AG20443 (cell line): ENCODE results near the gene HCN3.
"Not testable (repeated sequence)": the region's sequence is repeated elsewhere in the genome, so short reads cannot be mapped to it uniquely, and the experiment has no call there.

Source experiments
- DNase-seq: peaks from one replicate; pipeline ENCODE4 v3.0.0; 2012; ENCODE audit warnings: low spot score, mixed read lengths

Gene HCN3

DNA sequence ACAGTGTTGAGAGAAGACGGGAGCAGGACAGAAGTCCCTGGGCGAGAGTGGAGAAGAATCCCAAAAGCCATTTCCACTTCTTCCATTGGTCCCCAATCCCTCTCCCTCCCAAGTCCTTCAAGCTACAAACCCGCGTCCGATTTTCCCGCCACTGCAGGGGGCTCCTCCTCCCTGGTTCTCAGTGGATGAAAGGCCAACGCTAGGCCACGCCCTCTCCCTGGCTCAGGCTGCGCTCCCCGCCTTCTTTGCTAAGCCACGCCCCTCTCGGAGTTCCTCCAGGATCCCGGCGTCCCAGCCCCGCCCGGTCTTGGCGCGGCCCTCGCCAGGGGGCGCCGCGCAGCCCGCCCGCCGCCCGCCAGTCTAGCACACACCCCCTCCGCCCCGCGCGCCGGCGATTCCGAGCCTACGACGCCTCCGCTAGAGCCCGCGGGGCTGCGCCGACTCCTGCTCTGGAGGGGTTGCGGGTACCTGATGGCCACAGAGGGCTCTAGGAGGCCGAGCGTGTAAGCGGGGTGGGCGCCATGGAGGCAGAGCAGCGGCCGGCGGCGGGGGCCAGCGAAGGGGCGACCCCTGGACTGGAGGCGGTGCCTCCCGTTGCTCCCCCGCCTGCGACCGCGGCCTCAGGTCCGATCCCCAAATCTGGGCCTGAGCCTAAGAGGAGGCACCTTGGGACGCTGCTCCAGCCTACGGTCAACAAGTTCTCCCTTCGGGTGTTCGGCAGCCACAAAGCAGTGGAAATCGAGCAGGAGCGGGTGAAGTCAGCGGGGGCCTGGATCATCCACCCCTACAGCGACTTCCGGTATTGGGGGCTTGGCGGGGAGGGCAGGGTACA lies at the start of gene HCN3:
Gene HCN3 (plus strand): TSS at position 394 of the 832 bp plus-strand sequence. CDS start 128 bp downstream, at position 522.
- DNase-seq: peak; percentile 99

DNA sequence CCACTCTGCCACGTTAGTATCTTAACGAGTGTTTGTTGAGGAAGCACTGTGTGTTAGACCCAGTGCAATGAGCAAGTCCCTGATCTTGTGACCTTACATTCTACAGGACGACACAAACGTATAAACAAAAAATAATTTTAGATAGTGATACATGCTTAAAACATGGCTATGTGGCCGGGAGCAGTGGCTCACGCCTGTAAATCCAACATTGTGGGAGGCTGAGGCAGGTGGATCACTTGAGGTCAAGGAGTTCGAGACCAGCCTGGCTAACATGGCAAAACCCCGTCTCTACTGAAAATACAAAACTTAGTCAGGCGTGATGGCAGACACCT lies 49.2 kb upstream of the HCN3 start:
- DNase-seq: no peak

DNA sequence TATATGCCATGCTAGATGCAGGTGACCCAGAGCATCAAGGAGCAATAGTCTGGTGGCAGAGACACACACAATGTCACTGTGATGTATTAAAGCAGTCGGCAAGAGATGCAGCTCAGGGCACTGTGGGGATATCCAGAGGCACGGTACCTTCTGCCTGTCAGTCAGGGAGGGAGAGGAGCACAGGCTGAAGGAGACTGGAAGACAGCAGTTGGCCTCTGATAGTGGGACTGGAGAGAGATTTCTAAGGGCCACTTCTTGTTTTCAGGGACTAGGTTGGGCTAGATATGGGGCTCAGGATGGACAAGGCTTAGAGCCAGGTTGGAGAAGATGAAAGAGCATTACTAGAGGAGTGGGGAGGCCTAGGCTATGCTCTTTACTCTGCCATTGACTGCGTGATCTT lies 46.0 kb upstream of the HCN3 start:
- DNase-seq: not testable (repeated sequence)

DNA sequence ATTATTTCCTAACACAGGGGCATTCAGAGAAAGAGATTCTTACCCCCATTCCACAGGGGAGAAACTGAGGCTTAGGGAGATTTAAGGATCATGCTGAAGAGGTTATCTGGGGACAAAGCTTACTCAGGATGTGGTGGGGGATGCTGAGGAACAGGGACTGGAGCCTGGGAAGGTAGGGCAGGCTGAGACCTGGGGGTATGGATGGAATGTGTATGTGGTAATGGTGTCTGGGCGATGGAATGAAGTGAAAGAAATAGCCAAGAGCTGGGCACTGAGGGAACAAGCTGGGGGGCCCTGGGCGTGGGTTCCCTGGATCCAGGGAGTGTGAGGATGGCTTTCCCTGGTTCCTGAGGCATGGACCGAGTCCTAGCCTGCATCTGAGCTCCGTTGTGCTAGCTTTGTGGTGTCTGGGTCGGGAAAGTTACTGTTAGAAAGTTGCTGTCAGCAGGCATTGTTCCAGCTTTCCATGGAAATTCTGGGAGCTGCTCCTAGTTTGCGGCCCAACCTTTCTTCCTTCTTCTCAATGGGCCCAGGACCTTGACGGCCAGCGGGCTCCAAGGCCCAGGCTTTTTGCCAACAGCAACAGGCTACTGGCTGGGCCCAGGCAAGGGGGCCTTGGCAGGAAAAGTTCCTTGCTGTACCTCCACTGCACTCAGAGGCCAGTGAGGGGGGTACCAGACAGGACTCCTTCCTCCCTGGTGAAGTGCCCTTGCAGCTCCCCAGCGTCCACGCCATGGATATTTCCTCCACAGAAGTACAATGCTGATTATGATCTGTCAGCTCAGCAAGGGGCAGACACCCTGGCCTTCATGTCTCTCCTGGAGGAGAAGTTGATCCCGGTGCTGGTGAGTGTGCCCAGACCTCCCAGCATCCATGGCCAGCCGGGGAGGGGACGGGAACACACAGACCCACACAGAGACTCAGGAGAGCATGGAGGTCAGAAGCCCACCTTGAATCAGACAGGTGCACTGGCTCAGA lies 45.0 kb upstream of the HCN3 start:
- DNase-seq: peak; percentile 30

DNA sequence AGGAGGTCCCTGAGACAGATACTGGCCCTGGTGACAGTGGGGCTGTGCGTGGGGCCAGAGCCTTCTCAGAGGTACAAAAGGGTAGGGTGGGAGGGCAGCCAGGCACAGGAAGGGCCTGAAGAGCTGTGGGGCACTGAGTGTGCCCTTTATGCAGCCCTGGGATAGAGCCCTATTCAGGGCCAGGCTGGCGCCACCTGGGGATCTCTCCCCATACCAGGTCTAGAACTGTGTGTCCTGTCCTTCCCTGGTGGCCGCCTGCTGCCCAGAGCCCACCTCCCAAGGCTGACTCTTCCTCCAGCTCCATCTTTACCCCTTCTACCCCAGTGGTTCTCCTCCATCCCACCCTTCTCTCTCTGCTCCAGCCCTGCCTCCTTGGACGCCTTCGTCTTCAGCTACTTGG lies 43.8 kb upstream of the HCN3 start:
- DNase-seq: not testable (repeated sequence)

DNA sequence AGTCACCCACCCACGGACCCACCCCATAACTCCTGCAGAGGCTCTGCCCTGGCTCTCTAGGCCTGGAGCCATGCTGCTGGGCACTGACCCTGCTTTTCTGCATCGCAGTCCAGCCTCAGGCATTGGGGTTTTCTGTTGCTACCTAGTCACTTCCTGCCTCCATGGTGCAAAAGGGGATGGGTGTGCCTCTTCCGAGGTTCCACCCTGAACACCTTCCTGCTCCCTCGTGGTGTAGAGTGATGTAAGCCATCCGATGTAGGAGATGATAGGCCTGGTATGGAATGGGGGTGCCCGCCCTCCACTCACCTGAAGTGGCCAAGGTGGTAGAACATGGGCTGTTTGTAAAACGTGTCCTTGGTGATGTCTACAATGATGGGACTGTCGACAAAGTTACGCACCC lies 41.9 kb upstream of the HCN3 start:
- not testable (repeated sequence) for DNase-seq

DNA sequence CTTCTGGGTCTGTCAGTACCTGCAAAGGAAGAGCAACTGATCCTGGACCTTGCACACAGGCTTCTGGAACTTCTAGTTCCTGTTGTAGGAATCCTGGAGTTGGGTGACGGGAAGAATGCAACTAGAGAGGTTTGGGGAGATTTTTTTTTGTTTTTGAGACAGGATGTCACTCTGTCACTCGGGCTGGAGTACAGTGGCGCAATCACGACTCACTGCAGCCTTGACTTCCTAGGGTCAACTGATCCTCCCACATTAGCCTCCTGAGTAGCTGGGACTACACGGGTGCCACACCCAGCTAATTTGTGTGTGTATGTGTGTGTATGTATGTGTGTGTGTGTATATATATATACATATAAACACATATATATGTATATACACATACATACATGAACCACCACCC lies 40.8 kb upstream of the HCN3 start:
- no peak for DNase-seq

DNA sequence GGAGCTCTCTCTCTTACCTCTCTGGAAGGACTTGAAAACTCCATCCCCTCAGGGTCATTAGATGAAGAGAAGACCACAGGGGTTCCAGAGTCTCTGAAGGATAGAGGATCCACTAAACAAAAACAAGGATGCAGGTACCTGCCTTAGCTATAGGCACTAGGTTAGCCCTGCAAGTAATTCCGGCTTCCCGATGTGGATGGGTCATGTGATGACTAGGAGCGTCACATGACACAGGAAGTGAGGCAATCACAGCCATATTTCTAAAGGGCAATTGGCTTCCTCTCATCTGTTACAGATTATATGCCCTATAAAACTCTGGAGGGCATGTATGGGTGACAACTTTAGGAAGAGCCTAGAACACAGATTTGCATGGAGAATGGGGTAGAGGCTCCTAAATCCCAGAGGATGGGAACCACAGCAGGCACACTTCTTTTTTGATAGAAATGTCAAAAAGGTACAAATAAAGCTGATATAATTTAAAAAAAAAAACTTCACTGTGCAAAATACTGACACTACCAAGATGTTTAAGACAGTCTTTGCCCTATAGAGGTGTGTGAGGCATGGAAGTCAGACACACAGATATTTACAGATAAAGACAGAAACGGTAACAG lies 36.1 kb upstream of the HCN3 start:
- DNase-seq: peak; percentile 75

DNA sequence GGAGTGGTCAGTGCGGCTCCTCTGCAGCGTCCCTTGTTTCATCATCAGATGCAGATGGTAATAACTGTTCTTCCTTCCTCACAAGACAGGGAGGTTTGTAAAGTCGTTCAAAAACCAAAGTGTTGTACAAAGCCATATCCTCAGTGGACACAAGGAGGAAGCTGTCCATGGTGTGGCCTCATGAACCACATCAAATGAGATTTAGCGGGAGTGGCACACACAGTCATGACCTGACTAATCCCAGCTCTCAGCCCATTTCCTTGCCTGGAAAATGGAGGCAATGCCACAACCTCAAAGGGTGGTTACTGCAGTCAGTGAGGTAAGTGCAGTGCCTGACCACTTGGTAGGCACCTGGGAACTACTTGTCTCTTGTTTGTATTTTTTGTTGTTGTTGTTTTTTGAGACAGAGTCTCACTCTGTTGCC lies 35.4 kb upstream of the HCN3 start:
- DNase-seq: no peak

DNA sequence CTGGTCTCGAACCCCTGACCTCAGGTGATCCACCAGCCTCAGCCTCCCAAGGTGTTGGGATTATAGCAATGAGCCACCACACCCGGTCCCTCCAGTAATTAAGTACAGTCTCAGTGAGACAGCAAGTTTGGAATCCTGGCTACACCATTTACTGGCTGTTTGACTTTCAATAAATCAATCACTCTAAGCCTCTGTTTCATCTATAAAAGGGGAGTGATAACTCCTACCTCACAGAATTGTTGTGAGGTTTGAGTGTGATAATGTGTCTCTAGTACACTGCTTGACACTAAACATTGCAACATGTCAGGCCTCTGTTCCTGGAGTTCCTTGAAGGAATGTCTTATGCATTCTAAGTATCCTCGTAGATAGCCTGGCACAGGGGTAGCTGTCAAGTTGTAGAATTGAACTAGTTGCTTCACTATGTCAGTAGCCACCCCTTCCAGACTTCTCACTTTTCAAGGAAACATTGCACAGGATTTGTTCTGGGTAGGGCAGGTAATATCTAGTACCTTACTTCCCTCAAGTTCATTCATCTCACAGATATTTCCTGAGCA lies 34.4 kb upstream of the HCN3 start:
- DNase-seq: no peak

DNA sequence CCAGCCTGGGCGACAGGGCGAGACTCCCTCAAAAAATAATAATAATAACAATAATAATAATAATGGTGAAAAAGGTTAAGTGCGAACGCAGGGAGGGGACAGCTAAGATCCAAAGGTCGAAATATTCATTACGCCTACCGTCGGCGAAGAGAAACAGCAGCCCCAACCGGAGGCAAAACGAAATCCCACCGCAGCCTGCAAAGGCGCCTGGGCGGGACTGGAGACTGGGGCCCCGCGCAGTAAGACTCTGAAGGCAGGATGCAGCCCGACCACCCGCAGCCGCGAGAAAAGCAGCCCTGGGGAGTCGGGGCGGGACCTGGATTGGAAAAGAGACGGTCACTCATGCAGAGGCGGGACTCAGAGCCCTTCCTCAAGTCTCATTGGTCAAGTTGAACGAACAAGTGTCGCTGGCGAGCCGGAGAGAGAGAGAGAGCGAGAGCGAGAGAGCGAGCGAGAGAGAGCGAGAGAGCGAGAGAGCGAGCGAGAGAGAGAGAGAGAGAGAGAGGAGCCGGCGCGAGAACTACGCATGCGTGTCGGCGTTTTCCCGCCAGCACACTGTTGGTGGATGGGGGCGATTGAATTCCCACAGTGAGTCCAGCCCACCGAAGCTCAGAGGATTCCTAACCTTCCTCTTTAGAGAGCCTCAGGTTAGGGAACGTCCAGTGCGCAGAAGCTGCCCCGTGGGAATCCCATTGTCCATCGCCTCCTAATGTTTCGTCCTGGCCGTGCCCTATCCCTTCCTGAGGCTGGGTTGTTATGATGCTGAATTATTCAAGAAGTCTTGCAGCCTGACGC lies 32.7 kb upstream of the HCN3 start:
- peak; percentile 95 for DNase-seq

DNA sequence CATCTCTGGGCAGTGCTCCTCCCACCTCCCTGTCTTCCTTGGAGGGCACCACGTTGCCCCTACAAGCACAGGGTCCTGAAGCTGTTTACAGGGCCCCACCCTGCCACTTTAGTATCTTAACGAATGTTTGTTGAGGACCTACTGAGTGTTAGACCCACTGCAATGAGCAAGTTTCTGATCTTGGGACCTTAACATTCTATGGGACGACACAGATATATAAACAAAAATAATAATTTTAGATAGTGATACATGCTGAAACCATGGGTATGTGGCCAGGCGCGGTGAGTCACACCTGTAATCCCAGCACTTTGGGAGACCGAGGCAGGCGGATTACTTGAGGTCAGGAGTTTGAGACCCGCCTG lies 32.1 kb upstream of the HCN3 start:
- no peak for DNase-seq

DNA sequence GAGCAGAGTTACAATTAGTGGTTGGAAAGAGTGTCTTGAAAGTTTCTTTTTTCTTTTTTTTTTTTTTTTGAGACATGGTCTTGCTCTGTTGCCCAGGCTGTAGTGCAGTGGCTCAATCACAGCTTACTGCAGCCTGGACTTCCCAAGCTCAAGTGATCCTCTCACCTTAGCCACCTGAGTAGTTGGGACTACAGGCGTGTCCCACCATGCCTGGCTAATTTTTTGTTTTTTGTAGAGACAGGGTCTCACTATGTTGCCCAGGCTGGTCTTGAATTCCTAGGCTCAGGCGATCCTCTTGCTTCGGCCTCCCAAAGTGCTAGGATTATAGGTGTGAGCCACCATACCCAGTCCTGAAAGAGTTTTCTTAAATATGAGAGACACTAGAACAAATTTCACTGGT lies 30.5 kb upstream of the HCN3 start:
- not testable (repeated sequence) for DNase-seq

DNA sequence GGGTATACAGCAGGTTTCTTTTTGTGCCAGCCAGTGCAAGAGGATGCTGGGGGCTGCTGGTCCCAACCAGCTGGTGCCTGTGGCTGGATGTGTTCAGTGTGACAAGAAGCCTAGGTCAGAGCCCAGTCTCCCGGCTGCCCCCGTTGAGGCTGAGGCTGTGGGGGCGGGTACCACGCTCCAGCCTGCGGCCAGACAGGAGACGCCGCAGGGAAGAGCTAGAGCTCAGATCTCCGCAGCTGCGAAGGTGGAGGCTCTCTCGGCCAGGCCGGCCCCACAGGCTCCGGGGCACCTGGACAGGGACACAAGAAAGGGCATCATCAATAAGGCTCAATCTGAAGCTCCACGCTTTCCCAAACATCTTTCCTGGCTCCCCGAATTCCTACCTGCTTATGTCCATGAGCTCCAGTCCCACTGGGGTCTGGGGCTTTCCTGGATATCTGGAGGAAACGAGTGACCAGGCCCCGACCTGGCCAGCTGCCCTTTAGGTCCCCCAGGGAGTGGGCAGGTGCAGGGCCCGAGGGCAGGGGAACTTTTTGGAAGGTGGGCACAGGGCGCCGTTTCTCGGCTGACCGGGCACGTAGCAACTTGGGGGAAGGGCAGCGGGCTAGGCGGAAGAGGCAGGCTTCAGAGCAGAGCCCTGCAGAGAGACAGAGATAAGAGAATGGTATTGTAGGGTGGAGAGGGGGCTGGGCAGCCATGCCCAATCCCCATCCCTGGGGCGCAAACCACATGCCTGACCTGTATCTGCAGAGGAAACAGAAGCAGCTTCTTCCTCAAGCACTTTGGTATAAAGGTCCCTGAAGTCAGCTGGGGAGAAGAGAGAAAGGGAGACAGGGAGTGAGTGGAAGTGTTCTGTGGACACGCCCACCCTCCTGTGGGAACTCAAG lies 29.4 kb upstream of the HCN3 start:
- DNase-seq: no peak

DNA sequence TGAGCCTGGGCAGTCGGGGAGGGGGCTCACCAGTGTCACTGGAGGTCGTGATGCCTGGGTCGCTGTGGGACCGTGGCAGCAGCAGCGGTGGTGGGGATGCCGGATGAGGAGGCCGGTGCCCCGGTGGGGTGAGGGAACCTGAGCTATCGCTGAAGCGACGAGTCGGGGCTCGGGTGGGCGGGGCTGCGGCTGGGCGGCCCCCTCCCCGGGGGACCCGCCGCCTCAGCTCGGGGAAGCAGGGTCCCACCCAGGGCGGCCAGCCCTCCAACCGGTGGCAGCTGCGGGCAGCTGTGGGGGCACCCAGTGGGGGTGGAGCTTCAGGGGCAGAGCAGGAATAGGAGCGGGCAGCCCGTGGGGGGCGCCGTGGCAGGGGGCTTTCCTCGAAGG lies 27.0 kb upstream of the HCN3 start:
- DNase-seq: no peak

DNA sequence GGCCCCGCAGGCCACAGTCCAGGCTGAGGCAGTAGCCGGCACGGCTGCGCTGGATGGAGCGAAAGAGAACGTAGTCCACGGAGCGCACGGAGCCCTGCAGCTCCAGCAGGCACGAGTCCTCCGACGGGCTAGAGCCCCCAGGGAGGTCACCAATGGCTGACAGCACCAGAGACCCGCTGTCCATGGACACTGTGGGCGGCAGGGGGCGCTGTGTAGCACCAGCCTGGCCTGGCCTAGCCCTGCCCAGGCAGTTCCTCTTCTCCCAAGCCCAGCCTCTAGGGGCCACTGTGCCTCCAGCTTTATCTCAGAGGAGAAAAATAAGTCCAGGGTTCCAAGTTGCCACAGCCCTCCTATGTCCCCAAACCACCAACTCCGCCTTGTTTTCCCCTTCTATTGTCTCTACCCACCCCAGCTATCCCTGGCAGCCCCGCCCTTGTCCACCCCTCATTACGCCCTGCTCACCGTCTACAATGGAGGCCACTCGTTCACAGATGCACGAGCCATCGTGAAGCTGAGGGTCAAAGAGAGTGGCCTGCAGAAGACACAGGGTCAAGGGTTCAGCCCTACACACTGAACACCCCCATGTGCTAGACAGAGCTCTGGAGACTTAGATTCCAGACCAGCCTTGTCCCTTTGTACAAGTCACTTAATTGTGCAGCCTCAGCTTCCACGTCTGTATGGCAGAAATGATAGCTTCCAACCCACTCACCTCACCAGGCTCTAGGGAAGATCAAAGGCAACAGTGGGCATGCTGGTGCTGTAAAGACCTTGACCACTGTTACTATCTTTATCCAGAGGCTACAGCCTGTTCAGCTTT lies 26.4 kb upstream of the HCN3 start:
- DNase-seq: peak; percentile 95

DNA sequence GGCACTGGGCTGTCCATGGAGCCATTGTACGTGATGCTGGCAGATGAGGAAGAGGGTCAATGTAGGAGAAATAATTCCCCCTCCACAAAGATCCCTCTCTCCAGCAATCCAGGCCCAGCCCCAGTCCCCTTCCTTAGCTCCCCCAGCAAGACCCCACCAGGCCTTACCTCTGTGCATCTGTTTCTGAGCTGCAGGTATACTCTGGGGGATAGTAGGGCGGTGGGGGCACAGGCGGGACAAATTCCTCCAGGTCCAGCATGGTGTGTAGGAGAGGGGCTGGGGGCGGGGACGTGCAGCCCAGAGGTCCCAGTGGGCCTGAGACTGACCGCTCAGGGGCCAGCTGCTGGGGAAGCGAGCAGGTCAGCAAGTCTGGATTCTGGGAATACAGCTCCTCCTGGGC lies 25.7 kb upstream of the HCN3 start:
- no peak for DNase-seq

DNA sequence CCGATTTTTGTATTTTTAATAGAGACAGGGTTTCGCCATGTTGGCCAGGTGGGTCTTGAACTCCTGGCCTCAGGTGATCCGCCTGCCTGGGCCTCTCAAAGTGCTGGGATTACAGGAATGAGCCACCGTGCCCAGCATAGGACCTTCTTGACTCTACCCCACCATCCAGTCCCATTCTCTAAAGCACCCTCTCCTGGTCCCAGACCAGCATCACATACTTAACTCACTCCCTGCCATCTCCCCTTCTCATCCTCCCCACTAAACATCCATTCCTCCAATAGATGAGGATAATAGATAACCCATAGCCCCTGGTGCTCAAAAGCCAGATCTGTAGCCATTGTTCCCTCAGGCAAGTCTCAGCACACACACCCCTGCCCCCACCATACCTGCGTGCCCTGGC lies 24.1 kb upstream of the HCN3 start:
- no peak for DNase-seq

DNA sequence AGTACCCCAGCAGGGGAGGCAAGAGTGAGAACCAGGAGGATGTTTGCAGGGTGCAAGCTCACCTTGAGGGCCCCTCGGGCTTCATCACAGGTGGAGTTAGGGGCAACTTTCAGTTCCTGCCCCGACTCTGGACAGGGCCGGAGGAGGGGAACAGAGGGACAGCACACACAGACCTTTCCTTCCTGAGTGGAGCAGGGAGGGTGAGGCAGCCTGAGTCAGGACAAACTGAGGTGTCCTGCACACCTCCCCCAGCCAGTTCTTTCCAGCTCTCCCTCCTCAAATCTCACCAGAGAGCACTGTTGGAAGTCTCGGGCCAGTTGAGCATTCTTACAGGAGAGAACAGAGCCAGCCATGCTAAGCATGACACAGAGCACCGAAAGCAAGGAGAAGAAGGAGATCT lies 23.5 kb upstream of the HCN3 start:
- DNase-seq: no peak
